ENCODE measurements around the gene IL7R. TPM values are rescaled to one million over a fixed set of nuclear protein-coding genes. Genes with fewer than 3 reads are reported as not detected.

IL7R gene
- total RNA-seq, 1 donor from 2014 or later, result not detected

DNA sequence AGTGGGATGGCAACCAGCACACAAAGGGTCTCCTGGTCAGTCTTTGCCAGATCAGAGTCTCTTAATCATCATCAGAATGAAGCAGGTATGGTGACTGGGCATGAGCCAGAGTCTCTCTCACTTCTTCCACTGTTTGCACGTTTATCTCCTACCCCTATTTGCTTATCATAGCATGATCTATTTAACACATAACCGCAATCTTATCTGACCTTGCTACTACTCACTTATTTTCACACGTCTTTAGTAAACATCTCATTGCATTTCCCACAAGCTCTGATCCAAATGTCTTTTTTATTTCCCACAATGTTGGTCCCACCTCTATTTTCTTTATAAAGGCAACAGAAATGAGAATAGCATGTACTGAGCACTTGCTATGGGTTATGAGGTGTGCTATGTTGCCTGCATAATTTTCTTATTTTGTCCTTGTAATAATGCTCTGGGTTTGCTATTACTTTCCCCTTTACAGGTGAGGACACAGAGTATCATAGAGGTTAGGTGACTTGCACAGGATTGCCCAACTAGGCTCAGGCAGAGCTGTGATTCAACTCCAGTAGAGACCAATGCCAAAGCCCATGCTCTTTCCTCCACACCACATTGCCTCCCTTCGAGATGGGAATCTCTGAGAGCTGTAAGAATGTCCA is 39.7 kb upstream of the IL7R start:
- H3K4me1 Mint-ChIP-seq, result no peaks in the 10 kb centered on the region
- TF ChIP-seq, protein P1, sequence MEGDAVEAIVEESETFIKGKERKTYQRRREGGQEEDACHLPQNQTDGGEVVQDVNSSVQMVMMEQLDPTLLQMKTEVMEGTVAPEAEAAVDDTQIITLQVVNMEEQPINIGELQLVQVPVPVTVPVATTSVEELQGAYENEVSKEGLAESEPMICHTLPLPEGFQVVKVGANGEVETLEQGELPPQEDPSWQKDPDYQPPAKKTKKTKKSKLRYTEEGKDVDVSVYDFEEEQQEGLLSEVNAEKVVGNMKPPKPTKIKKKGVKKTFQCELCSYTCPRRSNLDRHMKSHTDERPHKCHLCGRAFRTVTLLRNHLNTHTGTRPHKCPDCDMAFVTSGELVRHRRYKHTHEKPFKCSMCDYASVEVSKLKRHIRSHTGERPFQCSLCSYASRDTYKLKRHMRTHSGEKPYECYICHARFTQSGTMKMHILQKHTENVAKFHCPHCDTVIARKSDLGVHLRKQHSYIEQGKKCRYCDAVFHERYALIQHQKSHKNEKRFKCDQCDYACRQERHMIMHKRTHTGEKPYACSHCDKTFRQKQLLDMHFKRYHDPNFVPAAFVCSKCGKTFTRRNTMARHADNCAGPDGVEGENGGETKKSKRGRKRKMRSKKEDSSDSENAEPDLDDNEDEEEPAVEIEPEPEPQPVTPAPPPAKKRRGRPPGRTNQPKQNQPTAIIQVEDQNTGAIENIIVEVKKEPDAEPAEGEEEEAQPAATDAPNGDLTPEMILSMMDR (conservative IDR thresholded peaks at IDR 0.05), result no peak
- no peaks in the 10 kb centered on the region for H3K9me3 Mint-ChIP-seq
- no peak for DNase-seq (ENCODE audit: low read depth, low spot score)
- no peaks in the 10 kb centered on the region for H3K36me3 Mint-ChIP-seq (ENCODE audit: low read depth)
- no peak overlapping the region for H3K4me3 Mint-ChIP-seq
- no peak overlapping the region for H3K27ac Mint-ChIP-seq (ENCODE audit: unreplicated experiment)
- no peaks in the 10 kb centered on the region for H3K27me3 Mint-ChIP-seq (ENCODE audit: low read depth)

DNA sequence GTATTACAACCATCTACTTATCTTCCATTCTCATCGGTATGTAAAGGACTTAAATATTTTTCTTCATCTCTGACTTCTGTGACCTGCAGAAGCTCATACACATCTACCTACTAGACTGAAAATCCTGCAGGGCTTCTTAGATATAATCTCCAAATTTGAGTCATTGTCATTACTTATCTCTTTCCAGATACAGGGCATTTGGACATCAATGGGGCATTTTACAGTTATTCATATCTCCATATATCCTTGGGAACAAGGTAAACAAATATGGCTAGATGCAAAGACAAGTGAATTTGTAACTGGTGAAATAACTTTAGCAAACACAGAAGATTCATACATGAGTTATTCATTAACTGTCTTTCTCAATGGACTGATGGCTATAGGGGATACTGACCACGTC is 37.7 kb upstream of the IL7R start:
- no peaks in the 10 kb centered on the region for H3K36me3 Mint-ChIP-seq (ENCODE audit: low read depth)
- H3K4me1 Mint-ChIP-seq, result no peaks in the 10 kb centered on the region
- H3K27me3 Mint-ChIP-seq (ENCODE audit: low read depth), result no peaks in the 10 kb centered on the region
- H3K9me3 Mint-ChIP-seq, result no peaks in the 10 kb centered on the region
- no peak for DNase-seq (ENCODE audit: low read depth, low spot score)
- TF ChIP-seq, protein P1 (conservative IDR thresholded peaks at IDR 0.05), result no peak
- H3K27ac Mint-ChIP-seq (ENCODE audit: unreplicated experiment), result no peak overlapping the region
- no peak overlapping the region for H3K4me3 Mint-ChIP-seq

- H3K27ac Mint-ChIP-seq (ENCODE audit: unreplicated experiment), result no peak overlapping the region
- no peaks in the 10 kb centered on the region for H3K27me3 Mint-ChIP-seq (ENCODE audit: low read depth)
- no peak overlapping the region for H3K4me3 Mint-ChIP-seq
- H3K9me3 Mint-ChIP-seq, result no peaks in the 10 kb centered on the region
- no peaks in the 10 kb centered on the region for H3K36me3 Mint-ChIP-seq (ENCODE audit: low read depth)
- TF ChIP-seq, protein P1 (conservative IDR thresholded peaks at IDR 0.05), result no peak
- no peak for DNase-seq (ENCODE audit: low read depth, low spot score)
- no peaks in the 10 kb centered on the region for H3K4me1 Mint-ChIP-seq
Measured at GRCh38 chr5:35819668-35820067, 37.0 kb upstream of the IL7R start.

GRCh38 chr5:35820735-35821134 is 36.0 kb upstream of the IL7R start:
- Mint-ChIP-seq H3K9me3 (no peaks in the 10 kb centered on the region), H3K4me1 (no peaks in the 10 kb centered on the region), H3K4me3 (no peak overlapping the region), H3K27me3 (ENCODE audit: low read depth) (no peaks in the 10 kb centered on the region), H3K27ac (ENCODE audit: unreplicated experiment) (no peak overlapping the region), H3K36me3 (ENCODE audit: low read depth) (no peaks in the 10 kb centered on the region)
- no peak for DNase-seq (ENCODE audit: low read depth, low spot score)
- TF ChIP-seq, protein P1 (conservative IDR thresholded peaks at IDR 0.05), result no peak

GRCh38 chr5:35821513-35821912 is 35.2 kb upstream of the IL7R start:
- no peak for DNase-seq (ENCODE audit: low read depth, low spot score)
- no peak overlapping the region for H3K27ac Mint-ChIP-seq (ENCODE audit: unreplicated experiment)
- H3K4me3 Mint-ChIP-seq, result no peak overlapping the region
- no peaks in the 10 kb centered on the region for H3K27me3 Mint-ChIP-seq (ENCODE audit: low read depth)
- H3K36me3 Mint-ChIP-seq (ENCODE audit: low read depth), result no peaks in the 10 kb centered on the region
- no peaks in the 10 kb centered on the region for H3K9me3 Mint-ChIP-seq
- TF ChIP-seq, protein P1 (conservative IDR thresholded peaks at IDR 0.05), result no peak
- no peaks in the 10 kb centered on the region for H3K4me1 Mint-ChIP-seq

Measured in neural crest cell (in vitro differentiated cells).